Activated CD4-positive, alpha-beta T cell treated with anti-CD3 and anti-CD28 coated beads for 4 hours (primary cell): ENCODE measurements around the gene CEP41.

ENCODE experiments used
- DNase-seq, 2 donors: peaks; one replicate each; pipeline ENCODE4 v3.0.0-alpha.2; 2020

CEP41 gene

DNA sequence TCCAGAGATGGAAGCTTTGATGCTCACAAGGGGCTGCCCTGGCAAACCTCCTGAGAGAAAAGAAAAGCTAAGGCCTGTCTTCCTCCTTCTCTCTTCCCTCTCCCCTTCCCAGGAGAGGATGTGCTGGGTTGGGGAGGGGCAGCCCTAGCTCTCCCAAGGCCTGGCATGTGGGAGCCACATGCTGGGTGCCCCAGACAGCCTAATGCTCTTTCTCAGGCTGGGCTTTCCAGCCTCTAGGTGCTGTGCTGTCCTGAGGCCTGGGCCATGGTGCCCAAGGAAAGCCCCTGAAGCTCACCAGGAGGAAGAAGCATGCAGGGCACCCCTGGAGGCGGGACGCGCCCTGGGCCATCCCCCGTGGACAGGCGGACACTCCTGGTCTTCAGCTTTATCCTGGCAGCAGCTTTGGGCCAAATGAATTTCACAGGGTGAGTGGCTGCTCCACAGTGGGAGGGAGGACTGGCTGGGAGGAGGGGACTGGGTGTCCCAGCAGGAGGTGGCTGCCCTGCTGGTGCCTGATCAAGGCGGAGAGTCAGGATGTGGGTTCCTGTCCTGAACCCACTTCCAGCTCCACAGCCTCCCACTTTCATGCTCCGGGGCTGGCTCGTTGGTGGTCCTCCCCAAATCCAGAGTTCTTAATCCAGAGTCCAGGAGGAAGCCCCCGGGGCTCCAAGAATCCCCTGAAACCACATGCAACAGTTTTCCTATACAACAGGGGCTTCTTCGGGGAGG lies 94.5 kb downstream of the CEP41 start:
- no peak for DNase-seq

DNA sequence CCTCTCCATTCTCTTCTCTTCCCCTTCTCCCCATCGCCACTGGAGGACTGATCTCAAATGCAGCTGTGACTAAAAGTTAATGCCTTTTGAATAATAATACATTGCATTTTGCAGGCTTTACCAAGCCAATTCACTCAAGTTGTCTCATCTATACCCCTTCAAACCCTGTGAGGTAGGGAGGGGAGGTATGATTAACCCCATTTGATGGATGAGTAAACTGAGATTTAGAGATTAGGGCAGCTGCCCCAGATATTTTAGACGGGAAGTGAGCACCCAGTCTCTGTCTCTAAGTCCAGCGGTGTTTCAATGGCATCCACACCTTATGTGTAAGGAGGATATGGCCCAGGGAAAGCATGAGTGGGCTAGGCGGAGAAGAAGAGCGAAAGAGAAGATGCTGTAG lies 95.1 kb downstream of the CEP41 start:
- DNase-seq: no peak

DNA sequence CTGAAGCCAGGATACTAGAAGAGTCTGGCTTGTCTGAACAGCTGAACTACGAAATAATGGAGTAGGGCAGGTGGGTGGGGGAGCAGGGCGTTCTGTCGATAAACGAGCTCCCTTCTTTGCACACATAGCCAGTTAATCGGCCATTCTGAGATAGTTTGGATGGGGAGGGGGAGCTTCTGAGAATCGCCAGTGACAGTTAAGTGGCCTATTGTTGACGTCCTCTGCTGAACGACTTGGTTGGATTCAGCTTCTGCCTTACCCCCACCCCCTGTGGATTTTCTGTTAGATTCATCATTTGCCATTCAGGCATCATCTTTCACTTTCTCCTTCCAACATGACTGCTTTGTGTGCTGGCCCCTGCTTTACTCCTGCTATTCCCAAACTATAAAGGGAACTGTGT lies 95.7 kb downstream of the CEP41 start:
- DNase-seq: no peak

DNA sequence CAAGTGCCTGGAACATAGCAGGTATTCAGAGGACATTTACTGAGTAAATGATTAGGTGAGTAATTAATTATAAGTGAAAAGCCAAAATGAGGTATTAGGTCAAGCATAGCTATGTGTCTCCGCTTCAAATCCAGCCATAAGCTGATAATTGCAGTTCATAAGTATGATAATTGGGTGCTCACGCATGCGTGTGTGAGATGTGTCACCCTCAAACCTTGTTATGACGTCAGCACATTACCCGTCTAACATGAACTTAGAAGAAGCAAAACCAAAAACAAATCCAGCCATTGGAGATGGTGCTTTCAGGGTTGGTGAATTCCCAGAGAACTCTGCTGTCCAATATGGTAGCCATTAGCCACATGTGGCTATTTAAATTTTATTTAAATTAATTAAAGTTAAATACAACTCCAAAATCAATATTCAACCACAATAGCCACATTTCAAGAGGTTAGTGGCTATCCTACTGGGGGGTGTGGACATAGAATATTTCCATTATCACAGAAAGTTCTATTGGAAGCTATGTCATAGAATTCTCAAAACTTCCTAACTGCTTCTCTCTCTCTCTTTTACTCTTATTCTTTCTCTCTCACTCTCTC lies 96.4 kb downstream of the CEP41 start, which contains the start of gene CPA5:
Gene CPA5 (plus strand): TSS at position 546 of the 596 bp plus-strand sequence. CDS start 1,670 bp downstream, outside the sequence.
- DNase-seq: no peak
